Peyer's patch (tissue), 4 donors: Measurements from ENCODE around the gene CIP2A. TPM values are rescaled to one million over a fixed set of nuclear protein-coding genes. Genes with fewer than 3 reads are reported as not detected.
"Not testable (repeated sequence)": the region's sequence is repeated elsewhere in the genome, so short reads cannot be mapped to it uniquely, and the experiment has no call there.

Experiments used
- DNase-seq, 3 donors: peaks; one replicate each; pipeline ENCODE4 v3.0.0-alpha.2; 2017 to 2019
- H3K27ac ChIP-seq, 4 donors: fragments of 200-600 bp; sonication (generic); one replicate each; pipeline ENCODE4 v1.5.1; 2016 to 2019
- H3K27me3 ChIP-seq, 2 donors: fragments of 200-600 bp; sonication (generic); one replicate each; pipeline ENCODE4 v1.5.1; 2019
- H3K36me3 ChIP-seq, 3 donors: fragments of 200-600 bp; sonication (generic); one replicate each; pipeline ENCODE4 v1.5.1; 2016 to 2019
- H3K4me1 ChIP-seq, 4 donors: fragments of 200-600 bp; sonication (generic); one replicate each; pipeline ENCODE4 v1.5.1; 2016 to 2019
- H3K4me3 ChIP-seq, 4 donors: fragments of 200-600 bp; sonication (generic); 1 replicate in 3 of 4; 2 replicates in 1 of 4; pipeline ENCODE4 v1.5.1; 2016 to 2019; ENCODE audit warnings: mild to moderate bottlenecking in 1 of 4
- H3K9me3 ChIP-seq, 4 donors: fragments of 200-600 bp; sonication (generic); one replicate each; pipeline ENCODE4 v1.5.1; 2016 to 2019; ENCODE audit warnings: mild to moderate bottlenecking in 1 of 4
- CTCF ChIP-seq, 6 experiments: fragments of 450-650 bp in 4 of 6; fragments of 200-600 bp in 2 of 6; sonication (generic) in 1 of 6; IDR thresholded peaks; one replicate each; pipeline ENCODE4 v1.5.1; 2017 to 2019; ENCODE audit warnings: antibody characterized with exemption in 6 of 6, mild to moderate bottlenecking in 3 of 6, moderate library complexity in 1 of 6
- POLR2A ChIP-seq, 2 donors: fragments of 450-650 bp; IDR thresholded peaks; one replicate each; pipeline ENCODE4 v1.5.1; 2017; ENCODE audit warnings: antibody characterized with exemption in 2 of 2, mild to moderate bottlenecking in 2 of 2, moderate library complexity in 2 of 2
- total RNA-seq, 4 donors: library from RNA; depleted of rRNA; stranded (reverse); fragments of >200 nt; gene quantifications; one replicate each; pipeline ENCODE4 v1.1.0, GENCODE V29; 2016

Gene CIP2A
- 1 to 10 TPM; 2.1 to 7.4 (median 4.5) TPM for total RNA-seq

- Histone ChIP-seq H3K9me3 (no peaks in the 10 kb centered on the region), H3K36me3 (no peaks in the 10 kb centered on the region), H3K4me1 (peaks cover 0 to 19% (median 0%) of the 10 kb centered on the region in 4 donors), H3K27me3 (no peaks in the 10 kb centered on the region), H3K27ac (peak within 1 kb of the TSS; percentile 85 to 89 (median 88)), H3K4me3 (peak within 1 kb of the TSS; percentile 57 to 83 (median 70))
- peak; percentile 75 to 89 (median 84) for DNase-seq
- peak in 1 of 6 experiments; percentile 13 for TF ChIP-seq CTCF (IDR thresholded peaks at IDR 0.05)
- peak; percentile 54 to 68 for TF ChIP-seq POLR2A (IDR thresholded peaks at IDR 0.05)
These were observed at the start of gene CIP2A, which contains the start of gene DZIP3 for GRCh38 chr3:108589081-108589997. CIP2A (minus strand) TSS chr3:108589438; CDS start chr3:108589375, 63 bp downstream. DZIP3 (plus strand) TSS chr3:108589722; CDS start chr3:108605407, 15,685 bp downstream.

- H3K4me1 ChIP-seq = no peaks in the 10 kb centered on the region
- TF ChIP-seq CTCF (IDR thresholded peaks at IDR 0.05) (no peak), POLR2A (IDR thresholded peaks at IDR 0.05) (no peak)
- no peak overlapping the region for H3K27ac ChIP-seq
- H3K9me3 ChIP-seq = no peaks in the 10 kb centered on the region
- H3K27me3 ChIP-seq = no peaks in the 10 kb centered on the region
- DNase-seq = no peak
- H3K4me3 ChIP-seq = no peak overlapping the region
- no peaks in the 10 kb centered on the region for H3K36me3 ChIP-seq
These were observed 40.7 kb upstream of the CIP2A start for GRCh38 chr3:108629974-108630373.

- no peak overlapping the region for H3K27ac ChIP-seq
These were observed 34.3 kb upstream of the CIP2A start for GRCh38 chr3:108623504-108623903.

GRCh38 chr3:108620250-108620649 lies 31.0 kb upstream of the CIP2A start:
- Histone ChIP-seq H3K4me1 (no peaks in the 10 kb centered on the region), H3K36me3 (no peaks in the 10 kb centered on the region), H3K27me3 (no peaks in the 10 kb centered on the region), H3K27ac (no peak overlapping the region), H3K4me3 (no peak overlapping the region), H3K9me3 (no peaks in the 10 kb centered on the region)
- TF ChIP-seq CTCF (IDR thresholded peaks at IDR 0.05) (no peak), POLR2A (IDR thresholded peaks at IDR 0.05) (no peak)
- no peak for DNase-seq

More at GRCh38 chr3:108623504-108623903, 34.3 kb upstream of the CIP2A start:
- H3K27me3 ChIP-seq = no peaks in the 10 kb centered on the region
- no peaks in the 10 kb centered on the region for H3K9me3 ChIP-seq
- H3K4me3 ChIP-seq = no peak overlapping the region
- H3K4me1 ChIP-seq = no peaks in the 10 kb centered on the region
- no peaks in the 10 kb centered on the region for H3K36me3 ChIP-seq
- no peak for TF ChIP-seq CTCF (IDR thresholded peaks at IDR 0.05)
- peak in 1 of 3 donors; percentile 28 for DNase-seq

GRCh38 chr3:108616090-108616489 lies 26.9 kb upstream of the CIP2A start:
- not testable (repeated sequence) for H3K9me3 ChIP-seq, H3K4me1 ChIP-seq, DNase-seq, H3K4me3 ChIP-seq, H3K27me3 ChIP-seq, H3K36me3 ChIP-seq, H3K27ac ChIP-seq

GRCh38 chr3:108610651-108611050 lies 21.4 kb upstream of the CIP2A start:
- Histone ChIP-seq H3K27ac (no peak overlapping the region), H3K36me3 (peaks cover 0 to 4% (median 0%) of the 10 kb centered on the region in 3 donors), H3K4me3 (no peak overlapping the region), H3K9me3 (no peaks in the 10 kb centered on the region), H3K4me1 (no peaks in the 10 kb centered on the region), H3K27me3 (no peaks in the 10 kb centered on the region)
- TF ChIP-seq CTCF (IDR thresholded peaks at IDR 0.05) = no peak
- DNase-seq = no peak
